AG09319 (cell line): Measurements from ENCODE around the gene PDK2.

Experiments used
- DNase-seq: peaks from one replicate; pipeline ENCODE4 v3.0.0-alpha.2; 2010; ENCODE audit warnings: low read depth; ENCODE audit errors: extremely low read depth
- TF ChIP-seq, protein P1 (sequence below): IDR thresholded peaks from 2 replicates; pipeline ENCODE4 v1.5.1; 2011; ENCODE audit warnings: low read depth, mild to moderate bottlenecking, inconsistent platforms, low read length, moderate library complexity

PDK2 gene

GRCh38 chr17:50075446-50076032 lies 19.6 kb upstream of the PDK2 start:
- TF ChIP-seq, protein P1, sequence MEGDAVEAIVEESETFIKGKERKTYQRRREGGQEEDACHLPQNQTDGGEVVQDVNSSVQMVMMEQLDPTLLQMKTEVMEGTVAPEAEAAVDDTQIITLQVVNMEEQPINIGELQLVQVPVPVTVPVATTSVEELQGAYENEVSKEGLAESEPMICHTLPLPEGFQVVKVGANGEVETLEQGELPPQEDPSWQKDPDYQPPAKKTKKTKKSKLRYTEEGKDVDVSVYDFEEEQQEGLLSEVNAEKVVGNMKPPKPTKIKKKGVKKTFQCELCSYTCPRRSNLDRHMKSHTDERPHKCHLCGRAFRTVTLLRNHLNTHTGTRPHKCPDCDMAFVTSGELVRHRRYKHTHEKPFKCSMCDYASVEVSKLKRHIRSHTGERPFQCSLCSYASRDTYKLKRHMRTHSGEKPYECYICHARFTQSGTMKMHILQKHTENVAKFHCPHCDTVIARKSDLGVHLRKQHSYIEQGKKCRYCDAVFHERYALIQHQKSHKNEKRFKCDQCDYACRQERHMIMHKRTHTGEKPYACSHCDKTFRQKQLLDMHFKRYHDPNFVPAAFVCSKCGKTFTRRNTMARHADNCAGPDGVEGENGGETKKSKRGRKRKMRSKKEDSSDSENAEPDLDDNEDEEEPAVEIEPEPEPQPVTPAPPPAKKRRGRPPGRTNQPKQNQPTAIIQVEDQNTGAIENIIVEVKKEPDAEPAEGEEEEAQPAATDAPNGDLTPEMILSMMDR = no peak
- no peak for DNase-seq

- TF ChIP-seq, protein P1 = no peak
- no peak for DNase-seq
Measured at GRCh38 chr17:50076221-50076590, 18.9 kb upstream of the PDK2 start.

GRCh38 chr17:50076591-50077235 lies 18.4 kb upstream of the PDK2 start:
- no peak for DNase-seq
- TF ChIP-seq, protein P1 = no peak

- TF ChIP-seq, protein P1 = no peak
- DNase-seq = no peak
Measured at GRCh38 chr17:50078430-50078829, 16.7 kb upstream of the PDK2 start.

- TF ChIP-seq, protein P1 = peak; percentile 43
- no peak for DNase-seq
Measured at GRCh38 chr17:50079334-50080095, 15.6 kb upstream of the PDK2 start.

DNA sequence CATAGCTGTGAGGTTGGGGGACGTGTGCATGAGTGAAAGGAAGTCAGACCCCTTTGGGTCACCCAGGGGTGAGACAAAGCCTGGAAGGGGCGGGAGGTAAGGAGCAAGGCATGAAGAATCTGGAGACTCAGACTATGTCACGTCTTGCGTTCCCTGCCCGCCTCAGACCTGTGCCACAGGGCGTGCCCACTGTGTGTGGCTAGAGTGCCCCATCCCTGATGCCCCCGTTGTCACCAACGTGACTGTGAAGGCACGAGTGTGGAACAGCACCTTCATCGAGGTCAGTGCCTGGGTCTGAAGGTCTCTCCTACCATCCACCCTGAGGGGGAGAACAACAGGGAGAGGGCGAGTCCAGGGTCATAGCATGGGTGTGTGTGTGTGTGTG lies 15.1 kb upstream of the PDK2 start:
- no peak for DNase-seq

More for the DNA sequence above, 15.1 kb upstream of the PDK2 start:
- TF ChIP-seq, protein P1 = no peak
